HepG2 (cell line): ENCODE results near the gene UBE2O. TPM values are rescaled to one million over a fixed set of nuclear protein-coding genes. Genes with fewer than 3 reads are reported as not detected.

ENCODE experiments used
- CREB1 ChIP-seq, 2 experiments: fragments of 450-650 bp in 1 of 2; IDR thresholded peaks; 2 replicates each; pipeline ENCODE4 v1.6.1; 2016 to 2017; ENCODE audit warnings: control low read depth in 1 of 2, mild to moderate bottlenecking in 1 of 2, missing compliant biosample characterization in 1 of 2, missing genetic modification characterization in 1 of 2
- FOXA1 ChIP-seq, 2 experiments: fragments of 450-650 bp in 1 of 2; sonication (generic) in 1 of 2; formaldehyde crosslinking in 1 of 2; IDR thresholded peaks; 2 replicates each; pipeline versions ENCODE4 v1.4.0 to v1.6.1; 2016 to 2020; ENCODE audit warnings: missing genetic modification reagents in 1 of 2
- HDAC6 ChIP-seq: fragments of 200-600 bp; sonication (generic); IDR thresholded peaks from 2 replicates; pipeline ENCODE4 v1.7.0; 2017; ENCODE audit warnings: mild to moderate bottlenecking, antibody characterized with exemption, low read length, low read depth
- HOXA3 ChIP-seq: sonication (generic); formaldehyde crosslinking; IDR thresholded peaks from 2 replicates; pipeline ENCODE4 v1.5.0; 2020; ENCODE audit warnings: missing genetic modification reagents
- IKZF1 ChIP-seq: fragments of 450-650 bp; IDR thresholded peaks from 2 replicates; pipeline ENCODE4 v1.7.1; 2016
- LCORL ChIP-seq, 2 experiments: fragments of 450-650 bp in 1 of 2; sonication (generic) in 1 of 2; formaldehyde crosslinking in 1 of 2; IDR thresholded peaks; 2 replicates each; pipeline versions ENCODE4 v1.5.0 to v1.6.1; 2017 to 2020; ENCODE audit warnings: antibody characterized with exemption in 1 of 2, missing genetic modification reagents in 1 of 2
- SNAI1 ChIP-seq: sonication (generic); formaldehyde crosslinking; IDR thresholded peaks from 2 replicates; pipeline ENCODE4 v1.5.0; 2020; ENCODE audit warnings: mild to moderate bottlenecking, missing genetic modification reagents, borderline replicate concordance
- TBX3 ChIP-seq: fragments of 450-650 bp; IDR thresholded peaks from 2 replicates; pipeline ENCODE4 v1.6.1; 2017; ENCODE audit warnings: antibody characterized with exemption, mild to moderate bottlenecking, inconsistent platforms, borderline replicate concordance
- TCF7 ChIP-seq: sonication (generic); IDR thresholded peaks from 2 replicates; pipeline ENCODE4 v1.6.1; 2016; ENCODE audit warnings: antibody characterized with exemption, low read depth
- TP53 ChIP-seq: sonication (generic); formaldehyde crosslinking; conservative IDR thresholded peaks from 2 replicates; pipeline ENCODE4 v1.4.0; 2020; ENCODE audit warnings: missing genetic modification reagents
- XRCC5 ChIP-seq: fragments of 200-400 bp; formaldehyde crosslinking; optimal IDR thresholded peaks from 2 replicates; pipeline ENCODE3; 2017; ENCODE audit warnings: mild to moderate bottlenecking, low read length
- ZMYM4 ChIP-seq: sonication (generic); formaldehyde crosslinking; IDR thresholded peaks from 2 replicates; pipeline ENCODE4 v1.8.1; 2023; ENCODE audit warnings: mild to moderate bottlenecking, missing genetic modification reagents
- ZNF24 ChIP-seq: fragments of 450-650 bp; IDR thresholded peaks from 2 replicates; pipeline ENCODE4 v1.6.1; 2017; ENCODE audit warnings: antibody characterized with exemption, mild to moderate bottlenecking
- ZNF264 ChIP-seq: sonication (generic); formaldehyde crosslinking; IDR thresholded peaks from 2 replicates; pipeline ENCODE4 v1.4.0; 2020; ENCODE audit warnings: missing genetic modification reagents
- ZNF326 ChIP-seq: sonication (generic); formaldehyde crosslinking; IDR thresholded peaks from 2 replicates; pipeline ENCODE4 v1.4.0; 2020; ENCODE audit warnings: missing genetic modification reagents, borderline replicate concordance
- ZNF83 ChIP-seq: sonication (generic); formaldehyde crosslinking; IDR thresholded peaks from 2 replicates; pipeline ENCODE4 v1.4.0; 2020; ENCODE audit warnings: missing genetic modification reagents, mild to moderate bottlenecking, borderline replicate concordance
- ZNF839 ChIP-seq: sonication (generic); formaldehyde crosslinking; IDR thresholded peaks from 2 replicates; pipeline ENCODE4 v1.4.0; 2020; ENCODE audit warnings: missing genetic modification reagents, mild to moderate bottlenecking, borderline replicate concordance
- polyA plus RNA-seq, 8 experiments: library from polyadenylated mRNA; depleted of rRNA in 3 of 8; stranded (reverse) in 7 of 8; unstranded in 1 of 8; fragments of >200 nt; fragmentation: Illumina TruSeq in 4 of 8; extraction: Trizol in 4 of 8; gene quantifications; 2 replicates each; pipeline versions ENCODE4 v1.2.1 to v1.2.3, GENCODE V29; 2011 to 2016; ENCODE audit warnings: low read depth in 4 of 8, missing spikeins in 1 of 8, mixed read lengths in 1 of 8; ENCODE audit not compliant: insufficient read depth in 1 of 8
- total RNA-seq, 5 experiments: library from RNA; depleted of rRNA; stranded (reverse); fragments of >200 nt; fragmentation: Illumina TruSeq; extraction: Trizol; gene quantifications; 2 replicates each; pipeline ENCODE4 v1.2.3, GENCODE V29; 2016; ENCODE audit warnings: low read depth in 1 of 5
- TF ChIP-seq, protein P1 (sequence below): IDR thresholded peaks from 2 replicates; pipeline ENCODE4 v1.4.0; 2020; ENCODE audit warnings: mild to moderate bottlenecking, missing genetic modification reagents
- TF ChIP-seq, protein P2 (sequence below): sonication (generic); formaldehyde crosslinking; IDR thresholded peaks from 2 replicates; pipeline ENCODE4 v1.8.1; 2023; ENCODE audit warnings: missing genetic modification reagents, mild to moderate bottlenecking, borderline replicate concordance
- TF ChIP-seq, protein P3 (sequence below): sonication (generic); formaldehyde crosslinking; conservative IDR thresholded peaks from 2 replicates; pipeline ENCODE4 v1.4.0; 2020; ENCODE audit warnings: missing genetic modification reagents
- TF ChIP-seq, protein P4 (sequence below): sonication (generic); formaldehyde crosslinking; IDR thresholded peaks from 2 replicates; pipeline ENCODE4 v1.4.0; 2020; ENCODE audit warnings: mild to moderate bottlenecking, missing genetic modification reagents

UBE2O gene
- total and polyA plus RNA-seq, 2 of the 13 experiments (the other 11 are each of a cell fraction or from before 2014, with no cell fraction given): 21.5 to 23.5 TPM

DNA sequence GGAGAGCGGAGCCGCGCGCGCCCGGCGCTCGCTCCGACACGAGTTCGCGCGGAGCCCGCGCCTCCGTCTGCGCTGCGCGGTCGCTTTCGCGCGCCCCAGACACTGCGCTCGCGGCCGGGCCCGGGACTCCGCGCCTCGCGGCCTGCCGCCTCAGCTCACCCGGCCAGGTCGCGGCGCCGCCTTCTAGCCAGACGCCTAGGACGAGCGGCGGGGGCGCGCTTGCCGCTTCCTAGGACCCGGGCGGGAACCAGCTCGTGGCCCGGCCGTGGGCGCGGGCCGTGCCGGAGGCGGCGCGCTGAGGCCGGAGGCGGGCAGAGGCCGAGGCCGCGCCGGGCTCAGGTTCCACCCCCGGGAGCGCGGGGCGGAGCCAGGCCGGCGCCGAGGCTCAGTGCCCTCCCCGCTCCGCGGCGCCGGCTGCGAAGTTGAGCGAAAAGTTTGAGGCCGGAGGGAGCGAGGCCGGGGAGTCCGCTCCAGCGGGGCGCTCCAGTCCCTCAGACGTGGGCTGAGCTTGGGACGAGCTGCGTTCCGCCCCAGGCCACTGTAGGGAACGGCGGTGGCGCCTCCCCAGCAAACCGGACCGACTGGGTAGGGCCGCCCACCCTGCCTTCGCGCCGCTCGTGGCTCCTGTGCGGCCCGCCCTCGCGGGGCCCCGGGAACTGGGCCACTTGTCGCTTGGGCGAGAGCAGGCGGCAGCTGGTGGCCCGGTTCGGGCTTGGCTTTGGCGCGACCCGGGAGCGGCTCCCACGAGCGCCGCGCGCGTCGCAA, 68.5 kb downstream of the UBE2O start, which contains the start of gene SPHK1 (continued):
- TF ChIP-seq XRCC5: no peak
- 0 out of 2 replicates have a peak, but pooled peaks have one; percentile 24 for TF ChIP-seq ZNF839
- no peak for TF ChIP-seq TBX3
- no peak for TF ChIP-seq LCORL (IDR thresholded peaks at IDR 0.05)
- no peak; the same call in 1 of the 2 replicates for TF ChIP-seq LCORL (CRISPR knock-in tag; IDR thresholded peaks at IDR 0.05)
- TF ChIP-seq TP53: no peak; the same call in 1 of the 2 replicates
- no peak for TF ChIP-seq ZNF24
- TF ChIP-seq, protein P1, sequence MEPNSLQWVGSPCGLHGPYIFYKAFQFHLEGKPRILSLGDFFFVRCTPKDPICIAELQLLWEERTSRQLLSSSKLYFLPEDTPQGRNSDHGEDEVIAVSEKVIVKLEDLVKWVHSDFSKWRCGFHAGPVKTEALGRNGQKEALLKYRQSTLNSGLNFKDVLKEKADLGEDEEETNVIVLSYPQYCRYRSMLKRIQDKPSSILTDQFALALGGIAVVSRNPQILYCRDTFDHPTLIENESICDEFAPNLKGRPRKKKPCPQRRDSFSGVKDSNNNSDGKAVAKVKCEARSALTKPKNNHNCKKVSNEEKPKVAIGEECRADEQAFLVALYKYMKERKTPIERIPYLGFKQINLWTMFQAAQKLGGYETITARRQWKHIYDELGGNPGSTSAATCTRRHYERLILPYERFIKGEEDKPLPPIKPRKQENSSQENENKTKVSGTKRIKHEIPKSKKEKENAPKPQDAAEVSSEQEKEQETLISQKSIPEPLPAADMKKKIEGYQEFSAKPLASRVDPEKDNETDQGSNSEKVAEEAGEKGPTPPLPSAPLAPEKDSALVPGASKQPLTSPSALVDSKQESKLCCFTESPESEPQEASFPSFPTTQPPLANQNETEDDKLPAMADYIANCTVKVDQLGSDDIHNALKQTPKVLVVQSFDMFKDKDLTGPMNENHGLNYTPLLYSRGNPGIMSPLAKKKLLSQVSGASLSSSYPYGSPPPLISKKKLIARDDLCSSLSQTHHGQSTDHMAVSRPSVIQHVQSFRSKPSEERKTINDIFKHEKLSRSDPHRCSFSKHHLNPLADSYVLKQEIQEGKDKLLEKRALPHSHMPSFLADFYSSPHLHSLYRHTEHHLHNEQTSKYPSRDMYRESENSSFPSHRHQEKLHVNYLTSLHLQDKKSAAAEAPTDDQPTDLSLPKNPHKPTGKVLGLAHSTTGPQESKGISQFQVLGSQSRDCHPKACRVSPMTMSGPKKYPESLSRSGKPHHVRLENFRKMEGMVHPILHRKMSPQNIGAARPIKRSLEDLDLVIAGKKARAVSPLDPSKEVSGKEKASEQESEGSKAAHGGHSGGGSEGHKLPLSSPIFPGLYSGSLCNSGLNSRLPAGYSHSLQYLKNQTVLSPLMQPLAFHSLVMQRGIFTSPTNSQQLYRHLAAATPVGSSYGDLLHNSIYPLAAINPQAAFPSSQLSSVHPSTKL (CRISPR knock-in tag): 0 out of 2 replicates have a peak, but pooled peaks have one; percentile 9
- TF ChIP-seq ZNF264 (CRISPR knock-in tag): no peak
- TF ChIP-seq ZNF83 (CRISPR knock-in tag): no peak; the same call in 1 of the 2 replicates
- no peak; the same call in 1 of the 2 replicates for TF ChIP-seq CREB1 (IDR thresholded peaks at IDR 0.05)
- TF ChIP-seq CREB1 (CRISPR knock-in tag; IDR thresholded peaks at IDR 0.05): no peak
- no peak for TF ChIP-seq FOXA1 (IDR thresholded peaks at IDR 0.05)
- TF ChIP-seq FOXA1 (CRISPR knock-in tag; IDR thresholded peaks at IDR 0.05): no peak
- TF ChIP-seq, protein P2, sequence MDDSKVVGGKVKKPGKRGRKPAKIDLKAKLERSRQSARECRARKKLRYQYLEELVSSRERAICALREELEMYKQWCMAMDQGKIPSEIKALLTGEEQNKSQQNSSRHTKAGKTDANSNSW (CRISPR knock-in tag): no peak; the same call in 1 of the 2 replicates
- no peak for TF ChIP-seq HDAC6
- TF ChIP-seq, protein P3, sequence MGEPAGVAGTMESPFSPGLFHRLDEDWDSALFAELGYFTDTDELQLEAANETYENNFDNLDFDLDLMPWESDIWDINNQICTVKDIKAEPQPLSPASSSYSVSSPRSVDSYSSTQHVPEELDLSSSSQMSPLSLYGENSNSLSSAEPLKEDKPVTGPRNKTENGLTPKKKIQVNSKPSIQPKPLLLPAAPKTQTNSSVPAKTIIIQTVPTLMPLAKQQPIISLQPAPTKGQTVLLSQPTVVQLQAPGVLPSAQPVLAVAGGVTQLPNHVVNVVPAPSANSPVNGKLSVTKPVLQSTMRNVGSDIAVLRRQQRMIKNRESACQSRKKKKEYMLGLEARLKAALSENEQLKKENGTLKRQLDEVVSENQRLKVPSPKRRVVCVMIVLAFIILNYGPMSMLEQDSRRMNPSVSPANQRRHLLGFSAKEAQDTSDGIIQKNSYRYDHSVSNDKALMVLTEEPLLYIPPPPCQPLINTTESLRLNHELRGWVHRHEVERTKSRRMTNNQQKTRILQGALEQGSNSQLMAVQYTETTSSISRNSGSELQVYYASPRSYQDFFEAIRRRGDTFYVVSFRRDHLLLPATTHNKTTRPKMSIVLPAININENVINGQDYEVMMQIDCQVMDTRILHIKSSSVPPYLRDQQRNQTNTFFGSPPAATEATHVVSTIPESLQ: no peak
- TF ChIP-seq HOXA3: no peak
- peak; percentile 66; the same call in 1 of the 2 replicates for TF ChIP-seq SNAI1 (CRISPR knock-in tag)
- peak; percentile 39; the same call in 1 of the 2 replicates for TF ChIP-seq ZMYM4 (CRISPR knock-in tag)
- peak; percentile 95 for TF ChIP-seq ZNF326 (CRISPR knock-in tag)
- no peak for TF ChIP-seq IKZF1
- TF ChIP-seq TCF7: no peak
- TF ChIP-seq, protein P4, sequence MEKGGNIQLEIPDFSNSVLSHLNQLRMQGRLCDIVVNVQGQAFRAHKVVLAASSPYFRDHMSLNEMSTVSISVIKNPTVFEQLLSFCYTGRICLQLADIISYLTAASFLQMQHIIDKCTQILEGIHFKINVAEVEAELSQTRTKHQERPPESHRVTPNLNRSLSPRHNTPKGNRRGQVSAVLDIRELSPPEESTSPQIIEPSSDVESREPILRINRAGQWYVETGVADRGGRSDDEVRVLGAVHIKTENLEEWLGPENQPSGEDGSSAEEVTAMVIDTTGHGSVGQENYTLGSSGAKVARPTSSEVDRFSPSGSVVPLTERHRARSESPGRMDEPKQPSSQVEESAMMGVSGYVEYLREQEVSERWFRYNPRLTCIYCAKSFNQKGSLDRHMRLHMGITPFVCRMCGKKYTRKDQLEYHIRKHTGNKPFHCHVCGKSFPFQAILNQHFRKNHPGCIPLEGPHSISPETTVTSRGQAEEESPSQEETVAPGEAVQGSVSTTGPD (CRISPR knock-in tag): no peak
